NCI-H1105 treated with DMSO at 0.1 percent for 48 hours (cell line): ENCODE measurements around the gene LYPD6B.
"Not testable (repeated sequence)": the region's sequence is repeated elsewhere in the genome, so short reads cannot be mapped to it uniquely, and the experiment has no call there.

ENCODE experiments used
- DNase-seq: peaks from one replicate; lab custom pipeline; 2025; lab: John Stamatoyannopoulos, UW

The LYPD6B gene

DNA sequence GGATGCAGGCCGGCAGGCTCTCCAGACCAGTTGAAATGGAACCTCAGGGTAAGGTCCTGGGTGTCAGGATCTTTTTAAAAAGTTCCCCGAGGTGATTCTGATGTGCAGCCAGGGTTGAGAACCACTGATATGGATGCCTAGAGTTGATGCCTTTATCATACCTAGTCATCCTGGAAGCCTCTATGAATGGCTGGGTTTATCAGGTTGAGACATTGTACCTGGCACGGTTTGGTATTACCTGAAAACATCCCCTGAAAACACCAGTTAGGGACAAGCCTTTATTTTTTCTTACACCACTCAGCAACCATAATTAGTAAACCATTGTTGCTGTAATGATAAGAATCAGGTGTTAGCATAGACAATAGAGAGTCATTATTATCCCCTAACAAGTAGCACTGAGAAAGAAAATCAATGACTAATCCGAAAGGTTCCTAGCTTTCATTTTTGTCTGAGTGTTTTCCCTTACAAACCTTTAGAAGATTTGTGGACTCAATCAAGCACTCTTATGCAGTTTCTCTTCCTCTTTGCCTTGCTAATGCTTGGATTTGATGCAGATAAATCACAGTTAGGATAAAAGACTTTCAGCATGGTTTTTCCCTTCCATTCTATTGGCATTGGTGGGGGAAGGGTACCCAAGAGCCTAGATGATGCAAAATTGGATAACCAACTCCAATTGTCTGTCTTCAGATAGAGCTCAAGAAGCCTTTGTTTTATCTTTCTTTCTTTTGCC is 175.4 kb downstream of the LYPD6B start:
- DNase-seq: no peak

DNA sequence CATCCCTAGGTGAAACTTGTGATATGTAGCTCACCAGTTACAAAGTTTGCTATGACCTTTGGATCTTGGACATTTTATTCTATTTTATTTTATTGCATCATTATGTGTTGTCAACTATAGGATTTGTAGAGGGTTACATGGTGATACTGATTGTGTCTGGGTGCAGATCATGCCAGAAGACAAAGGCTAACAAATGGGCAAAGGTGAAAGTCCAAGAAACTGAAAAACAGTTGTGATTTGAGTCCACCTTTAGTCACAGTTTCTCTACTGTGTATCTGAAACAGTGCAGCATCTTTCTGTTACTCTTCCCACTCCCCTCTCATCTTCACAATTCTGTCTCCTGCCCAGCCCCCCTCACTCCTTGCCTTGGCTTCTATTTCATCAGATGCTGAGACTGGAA is 180.0 kb downstream of the LYPD6B start:
- no peak for DNase-seq

DNA sequence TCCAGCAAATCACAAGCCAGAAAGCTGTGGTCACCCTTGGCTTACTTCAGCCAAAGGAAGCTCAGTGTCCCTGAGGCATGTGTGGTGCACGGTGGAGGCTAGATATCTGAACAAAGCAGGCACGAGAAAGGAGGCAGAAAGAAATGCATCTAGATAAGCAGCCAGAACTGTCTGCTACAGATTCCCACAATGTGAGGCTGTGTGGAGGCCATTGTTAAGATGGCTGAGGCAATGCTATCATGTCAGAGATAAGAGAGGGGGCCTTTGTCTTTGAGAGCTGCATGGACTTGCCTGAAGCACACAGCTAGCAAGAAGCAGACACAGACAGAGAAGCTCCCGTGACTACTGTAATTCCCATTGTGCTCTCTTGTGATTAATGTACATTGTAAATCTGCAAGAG is 181.4 kb downstream of the LYPD6B start:
- DNase-seq: no peak

DNA sequence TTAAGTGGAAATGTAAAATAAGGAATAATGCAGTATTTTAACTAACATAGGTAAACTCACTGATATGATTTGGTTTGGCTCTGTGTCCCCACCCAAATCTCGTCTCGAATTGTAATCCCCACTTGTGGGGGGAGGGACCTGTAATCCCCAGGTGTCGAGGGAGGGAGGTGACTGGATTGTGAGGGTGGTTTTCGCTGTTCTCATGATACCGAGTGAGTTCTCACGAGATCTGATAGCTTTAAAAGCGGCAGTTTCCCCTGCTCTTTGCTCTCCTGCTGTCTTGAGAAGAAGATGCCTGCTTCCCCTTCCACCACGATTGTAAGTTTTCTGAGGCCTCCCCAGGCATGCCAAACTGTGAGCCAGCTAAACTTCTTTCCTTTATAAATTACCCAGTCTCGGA is 182.5 kb downstream of the LYPD6B start:
- DNase-seq: no peak

GRCh38 chr2:149221898-149222297 is 183.4 kb downstream of the LYPD6B start:
- peak; percentile 3 for DNase-seq

DNA sequence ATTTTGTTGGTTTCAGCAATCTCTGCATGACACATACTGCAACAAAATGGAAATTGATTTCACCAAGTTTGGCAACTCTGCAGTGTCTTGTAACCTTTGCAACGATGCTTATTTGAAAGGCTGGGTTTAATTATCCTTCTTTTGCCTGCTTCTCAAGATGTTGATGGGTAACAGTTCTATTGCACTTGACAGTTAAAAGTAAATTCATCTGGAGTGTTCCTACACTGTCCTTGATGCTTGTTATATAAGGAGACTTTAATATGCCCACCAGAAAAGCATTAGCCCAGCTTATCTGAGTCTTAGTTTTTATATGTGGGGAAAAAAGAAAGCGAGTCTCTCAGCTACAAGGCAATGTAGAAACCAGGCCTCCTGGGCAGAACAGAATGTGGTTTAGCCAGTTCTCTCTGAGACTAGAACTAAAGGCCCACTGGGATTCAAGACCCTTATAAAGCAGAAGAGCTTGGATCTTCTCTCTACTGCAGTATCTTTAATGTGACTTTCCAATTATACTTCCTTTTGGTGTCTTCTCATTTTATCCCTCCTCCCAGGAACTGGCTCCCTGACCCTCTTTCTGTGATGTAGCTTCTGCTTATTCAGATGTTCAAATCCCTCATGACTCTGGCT is 185.1 kb downstream of the LYPD6B start:
- no peak for DNase-seq

GRCh38 chr2:149224543-149224942 is 186.0 kb downstream of the LYPD6B start:
- DNase-seq: no peak

DNA sequence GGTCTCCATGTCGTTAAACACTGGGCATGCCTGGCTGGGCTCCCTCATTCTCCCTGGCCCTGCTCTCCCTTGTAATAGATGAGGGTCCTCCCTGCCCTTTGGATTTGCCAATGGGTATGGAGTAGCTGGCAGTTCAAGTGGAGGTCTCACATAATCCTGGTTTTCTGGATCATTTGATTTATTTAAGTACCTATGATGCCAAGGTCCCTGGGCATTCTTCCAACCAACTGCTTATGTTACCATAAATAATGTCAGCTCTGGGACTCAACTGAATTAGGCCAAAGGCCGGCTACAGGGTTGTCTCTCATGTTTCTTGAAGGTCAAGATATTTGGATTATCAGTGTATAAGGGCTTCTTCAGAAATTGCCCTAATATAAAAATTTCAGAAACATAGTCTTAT is 186.9 kb downstream of the LYPD6B start:
- peak; percentile 59 for DNase-seq

GRCh38 chr2:149226790-149227189 is 188.3 kb downstream of the LYPD6B start:
- DNase-seq: no peak

GRCh38 chr2:149235816-149236375 is 197.4 kb downstream of the LYPD6B start:
- no peak for DNase-seq

GRCh38 chr2:149236410-149236809 is 197.9 kb downstream of the LYPD6B start:
- no peak for DNase-seq

DNA sequence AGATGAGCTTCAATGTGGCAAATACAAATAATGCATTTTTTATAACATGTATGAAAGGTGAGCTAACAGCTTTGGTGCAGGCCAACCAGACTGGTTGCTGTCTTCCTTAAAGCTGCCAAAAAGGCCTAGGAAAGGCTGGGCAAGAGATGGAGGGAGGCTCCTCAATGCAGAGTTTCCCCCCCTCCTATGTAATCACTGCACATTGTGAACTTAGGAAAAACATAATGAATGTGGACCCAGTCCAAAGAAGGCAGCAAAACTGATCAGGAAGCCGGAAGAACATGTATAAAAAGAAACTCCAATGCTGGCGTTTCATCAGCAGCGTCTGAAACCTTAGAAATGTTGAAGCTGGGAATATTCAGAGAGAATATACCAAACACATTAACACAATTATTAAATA is 207.7 kb downstream of the LYPD6B start:
- DNase-seq: no peak

GRCh38 chr2:149251436-149251835 is 212.9 kb downstream of the LYPD6B start:
- not testable (repeated sequence) for DNase-seq

GRCh38 chr2:149256877-149257276 is 218.4 kb downstream of the LYPD6B start:
- not testable (repeated sequence) for DNase-seq

DNA sequence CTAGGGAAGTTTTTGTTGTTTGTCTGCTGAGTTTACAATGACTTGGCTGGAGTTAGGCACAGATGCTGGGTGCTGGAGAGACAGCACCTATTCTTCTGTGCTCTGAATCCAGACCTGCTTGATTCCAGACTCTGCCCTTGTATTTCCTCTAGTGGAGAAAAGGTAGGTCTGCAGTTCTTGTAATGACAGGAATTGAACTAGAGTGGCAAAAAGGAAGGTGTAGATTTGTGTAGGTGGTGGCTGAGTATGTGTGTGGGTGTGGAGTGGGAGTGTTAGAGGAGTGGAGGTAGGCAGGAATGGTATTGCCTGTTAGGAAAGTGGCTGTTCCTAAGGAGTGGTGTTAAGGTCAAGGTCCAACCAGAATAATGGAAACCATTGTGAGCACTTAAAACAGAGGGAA is 220.0 kb downstream of the LYPD6B start:
- DNase-seq: no peak

DNA sequence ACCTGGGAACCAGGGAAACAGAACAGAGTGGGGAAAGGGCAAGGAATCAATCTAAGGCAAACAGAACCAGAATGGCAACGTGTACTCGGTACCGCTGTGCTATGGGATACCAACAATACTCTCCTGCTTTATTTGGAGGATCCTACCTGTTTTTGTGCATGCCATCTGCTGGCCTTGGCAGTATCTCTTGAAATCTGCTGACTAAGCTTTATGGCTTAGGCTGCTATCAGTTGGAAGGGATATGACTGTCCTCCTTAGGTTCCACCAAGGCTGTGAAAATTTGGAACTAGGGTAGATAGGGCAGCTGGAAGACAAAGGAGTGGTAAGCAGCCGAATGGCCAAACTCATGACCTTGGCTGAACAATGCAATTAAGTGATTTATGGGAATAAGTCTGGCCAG is 220.6 kb downstream of the LYPD6B start:
- DNase-seq: no peak

DNA sequence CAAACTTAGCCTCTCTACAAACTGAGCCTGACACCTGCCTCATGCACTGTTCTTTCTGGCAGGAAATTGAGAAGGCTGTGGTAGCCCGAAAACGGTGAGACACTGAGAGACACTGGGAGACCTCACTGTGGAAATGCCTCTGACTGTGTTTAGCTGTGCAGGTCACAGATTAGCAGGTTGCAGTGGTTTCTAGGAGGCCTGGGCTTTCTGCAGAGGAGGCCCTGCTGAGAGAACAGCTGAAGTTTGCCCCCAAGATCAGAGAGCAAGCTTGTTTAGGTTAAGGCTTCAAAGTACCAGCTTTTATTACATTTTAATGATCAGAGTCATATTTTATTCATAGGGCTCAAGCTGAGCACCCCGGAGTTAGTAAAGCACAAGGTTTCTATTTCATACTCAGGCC is 223.2 kb downstream of the LYPD6B start:
- DNase-seq: no peak
